Measurements from ENCODE around the gene GPR183. TPM values are rescaled to one million over a fixed set of nuclear protein-coding genes. Genes with fewer than 3 reads are reported as not detected.

Gene GPR183
- total RNA-seq, 3 donors from 2014 or later (not counting 1 experiment from before 2014, with no cell fraction given) = 20.0 to 47.0 (median 41.1) TPM

DNA sequence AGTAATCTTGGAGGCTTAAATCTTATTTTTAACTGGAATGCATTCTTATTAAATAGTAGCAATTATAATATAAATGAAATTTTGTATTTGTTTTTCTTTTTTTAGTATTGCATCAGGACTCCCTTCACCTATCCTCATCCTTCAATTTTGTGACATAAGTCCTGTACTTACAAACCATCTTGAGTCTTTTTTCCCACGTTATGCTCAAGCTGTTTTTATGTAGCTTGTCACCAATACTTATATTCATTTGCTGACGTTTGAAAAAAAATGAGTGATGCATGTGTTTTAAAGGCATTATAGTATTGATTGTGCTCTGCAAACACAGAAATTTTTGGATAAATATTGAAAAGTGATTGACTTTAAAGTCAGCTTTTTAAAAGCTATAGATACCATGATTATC lies 49.9 kb downstream of the GPR183 start:
- no peaks in the 10 kb centered on the region for H3K27me3 ChIP-seq (ENCODE audit: control insufficient read depth, insufficient read depth, low read length)
- peaks cover 46 to 60% of the 10 kb centered on the region in 2 donors for H3K4me1 Mint-ChIP-seq
- intact Hi-C loops (cut with micrococcal nuclease) = no loop called here
- WGBS (ENCODE audit: insufficient coverage) = no CpG with 5 or more reads among the region's 2 CpGs
- peaks cover 18% of the 10 kb centered on the region for H3K4me1 ChIP-seq (ENCODE audit: control insufficient read depth, insufficient read depth, low read length)
- H3K27ac ChIP-seq (ENCODE audit: low read length) = peak overlapping the region; percentile 78
- H3K9me3 Mint-ChIP-seq = no peaks in the 10 kb centered on the region
- peak overlapping the region; percentile 93 for H3K4me3 Mint-ChIP-seq
- ATAC-seq = no peak
- H3K4me3 ChIP-seq (ENCODE audit: low read length) = peak overlapping the region; percentile 78
- TF ChIP-seq, protein P1, sequence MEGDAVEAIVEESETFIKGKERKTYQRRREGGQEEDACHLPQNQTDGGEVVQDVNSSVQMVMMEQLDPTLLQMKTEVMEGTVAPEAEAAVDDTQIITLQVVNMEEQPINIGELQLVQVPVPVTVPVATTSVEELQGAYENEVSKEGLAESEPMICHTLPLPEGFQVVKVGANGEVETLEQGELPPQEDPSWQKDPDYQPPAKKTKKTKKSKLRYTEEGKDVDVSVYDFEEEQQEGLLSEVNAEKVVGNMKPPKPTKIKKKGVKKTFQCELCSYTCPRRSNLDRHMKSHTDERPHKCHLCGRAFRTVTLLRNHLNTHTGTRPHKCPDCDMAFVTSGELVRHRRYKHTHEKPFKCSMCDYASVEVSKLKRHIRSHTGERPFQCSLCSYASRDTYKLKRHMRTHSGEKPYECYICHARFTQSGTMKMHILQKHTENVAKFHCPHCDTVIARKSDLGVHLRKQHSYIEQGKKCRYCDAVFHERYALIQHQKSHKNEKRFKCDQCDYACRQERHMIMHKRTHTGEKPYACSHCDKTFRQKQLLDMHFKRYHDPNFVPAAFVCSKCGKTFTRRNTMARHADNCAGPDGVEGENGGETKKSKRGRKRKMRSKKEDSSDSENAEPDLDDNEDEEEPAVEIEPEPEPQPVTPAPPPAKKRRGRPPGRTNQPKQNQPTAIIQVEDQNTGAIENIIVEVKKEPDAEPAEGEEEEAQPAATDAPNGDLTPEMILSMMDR (IDR thresholded peaks at IDR 0.05) = no peak
- no peaks in the 10 kb centered on the region for H3K9me3 ChIP-seq (ENCODE audit: control insufficient read depth, insufficient read depth, low read length)
- H3K36me3 Mint-ChIP-seq = peaks cover 13% of the 10 kb centered on the region
- H3K27ac Mint-ChIP-seq = peak overlapping the region; percentile 87 to 97
- H3K27me3 Mint-ChIP-seq (ENCODE audit: low read depth in 2 of 2) = no peaks in the 10 kb centered on the region
- no peak for DNase-seq
- H3K36me3 ChIP-seq (ENCODE audit: control insufficient read depth, insufficient read depth, low read length) = peaks cover 27% of the 10 kb centered on the region

DNA sequence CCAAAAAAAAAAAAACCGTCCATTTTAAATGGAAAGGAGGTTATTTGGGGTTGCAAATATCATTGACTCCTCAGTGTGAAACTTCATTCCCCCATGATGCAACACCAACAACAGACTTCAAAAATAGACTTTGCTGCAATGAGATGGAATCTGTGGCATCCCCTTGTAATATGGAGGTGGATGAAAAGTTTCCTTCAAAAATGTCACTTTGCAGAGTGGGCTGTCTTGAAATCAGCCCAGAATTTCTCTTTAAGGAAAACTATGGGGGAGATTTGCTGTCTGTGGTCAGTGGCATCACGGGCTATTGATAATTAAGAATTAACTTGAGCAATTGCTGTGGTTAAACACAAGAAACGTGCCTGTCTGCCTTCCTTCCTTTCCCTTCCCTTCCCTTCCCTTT lies 50.5 kb downstream of the GPR183 start:
- peaks cover 52 to 66% of the 10 kb centered on the region in 2 donors for H3K4me1 Mint-ChIP-seq
- no peaks in the 10 kb centered on the region for H3K27me3 Mint-ChIP-seq (ENCODE audit: low read depth in 2 of 2)
- Histone ChIP-seq H3K27ac (ENCODE audit: low read length) (peak overlapping the region; percentile 78), H3K4me1 (ENCODE audit: control insufficient read depth, insufficient read depth, low read length) (peaks cover 18% of the 10 kb centered on the region), H3K9me3 (ENCODE audit: control insufficient read depth, insufficient read depth, low read length) (no peaks in the 10 kb centered on the region), H3K4me3 (ENCODE audit: low read length) (peak overlapping the region; percentile 78), H3K36me3 (ENCODE audit: control insufficient read depth, insufficient read depth, low read length) (peaks cover 26% of the 10 kb centered on the region), H3K27me3 (ENCODE audit: control insufficient read depth, insufficient read depth, low read length) (no peaks in the 10 kb centered on the region)
- H3K9me3 Mint-ChIP-seq = no peaks in the 10 kb centered on the region
- peak overlapping the region; percentile 87 to 97 for H3K27ac Mint-ChIP-seq
- TF ChIP-seq, protein P1 (IDR thresholded peaks at IDR 0.05) = no peak
- DNase-seq (peak in 1 of 2 donors; percentile 57), ATAC-seq (peak in 1 of 3 donors; percentile 44)
- peaks cover 13% of the 10 kb centered on the region for H3K36me3 Mint-ChIP-seq
- intact Hi-C loops (cut with micrococcal nuclease) = no loop called here
- WGBS (ENCODE audit: insufficient coverage) = 0% methylated on average over 1 of the region's 3 CpGs
- peak overlapping the region; percentile 81 for H3K4me3 Mint-ChIP-seq

DNA sequence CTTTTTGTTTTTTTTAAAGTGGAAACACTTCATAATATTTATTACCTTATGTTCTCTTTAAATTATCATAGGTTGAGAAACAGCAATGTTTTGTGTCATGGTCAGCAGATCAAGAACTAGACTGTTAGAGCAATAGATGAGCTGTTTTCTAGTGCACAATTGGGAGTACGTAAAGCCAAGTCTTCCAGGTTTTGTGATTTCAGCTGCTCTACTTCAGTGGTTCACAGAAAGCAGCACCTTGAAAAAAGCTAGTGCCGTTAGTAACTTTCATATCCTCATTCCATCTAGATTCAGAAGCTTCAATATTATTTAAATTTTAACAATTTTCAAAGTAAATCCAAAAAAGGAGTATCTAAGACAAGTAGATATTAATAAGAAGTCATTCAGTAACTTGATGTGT lies 50.9 kb downstream of the GPR183 start:
- Histone ChIP-seq H3K4me1 (ENCODE audit: control insufficient read depth, insufficient read depth, low read length) (peaks cover 18% of the 10 kb centered on the region), H3K4me3 (ENCODE audit: low read length) (peak overlapping the region; percentile 78), H3K27me3 (ENCODE audit: control insufficient read depth, insufficient read depth, low read length) (no peaks in the 10 kb centered on the region), H3K9me3 (ENCODE audit: control insufficient read depth, insufficient read depth, low read length) (no peaks in the 10 kb centered on the region), H3K36me3 (ENCODE audit: control insufficient read depth, insufficient read depth, low read length) (peaks cover 25% of the 10 kb centered on the region), H3K27ac (ENCODE audit: low read length) (peak overlapping the region; percentile 78)
- WGBS (ENCODE audit: insufficient coverage) = 2% methylated on average over 2 of the region's 2 CpGs
- ATAC-seq = no peak
- TF ChIP-seq, protein P1 (IDR thresholded peaks at IDR 0.05) = no peak
- Mint-ChIP-seq H3K4me1 (peaks cover 56 to 69% of the 10 kb centered on the region in 2 donors), H3K36me3 (peaks cover 13% of the 10 kb centered on the region), H3K4me3 (peak overlapping the region; percentile 81), H3K9me3 (no peaks in the 10 kb centered on the region), H3K27me3 (ENCODE audit: low read depth in 2 of 2) (no peaks in the 10 kb centered on the region), H3K27ac (peak overlapping the region; percentile 87 to 97)
- DNase-seq = no peak
- intact Hi-C loops (cut with micrococcal nuclease) = no loop called here

DNA sequence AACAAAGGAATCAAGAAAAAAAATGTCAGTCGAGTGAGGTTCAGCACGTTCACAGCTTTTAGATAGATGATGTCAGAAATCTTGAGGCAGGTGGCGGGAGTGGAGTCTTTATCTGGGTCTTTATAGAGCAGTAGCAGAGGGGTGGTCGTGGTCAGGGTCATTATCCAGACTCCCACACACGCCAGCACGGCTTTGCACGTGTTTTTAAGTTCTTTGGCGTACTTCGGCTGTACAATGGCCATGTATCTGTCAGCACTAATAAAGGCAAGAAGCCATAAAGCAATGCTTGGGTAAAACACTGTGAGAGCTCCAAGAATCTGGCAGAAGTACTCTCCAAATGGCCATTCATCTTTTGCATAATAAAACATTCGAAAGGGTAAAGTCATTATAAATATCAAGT lies 51.9 kb downstream of the GPR183 start:
- WGBS (ENCODE audit: insufficient coverage) = 72% methylated on average over 9 of the region's 10 CpGs
- peaks cover 17% of the 10 kb centered on the region for H3K4me1 ChIP-seq (ENCODE audit: control insufficient read depth, insufficient read depth, low read length)
- no peak overlapping the region for H3K27ac ChIP-seq (ENCODE audit: low read length)
- DNase-seq (no peak), ATAC-seq (no peak)
- intact Hi-C loops (cut with micrococcal nuclease) = no loop called here
- peaks cover 25% of the 10 kb centered on the region for H3K36me3 ChIP-seq (ENCODE audit: control insufficient read depth, insufficient read depth, low read length)
- no peak overlapping the region for H3K4me3 ChIP-seq (ENCODE audit: low read length)
- no peaks in the 10 kb centered on the region for H3K9me3 ChIP-seq (ENCODE audit: control insufficient read depth, insufficient read depth, low read length)
- Mint-ChIP-seq H3K9me3 (no peaks in the 10 kb centered on the region), H3K4me1 (peaks cover 60 to 70% of the 10 kb centered on the region in 2 donors), H3K27me3 (ENCODE audit: low read depth in 2 of 2) (no peaks in the 10 kb centered on the region), H3K36me3 (peaks cover 13% of the 10 kb centered on the region), H3K27ac (peak overlapping the region; percentile 87 to 97), H3K4me3 (peak overlapping the region; percentile 81)
- TF ChIP-seq, protein P1 (IDR thresholded peaks at IDR 0.05) = no peak
- no peaks in the 10 kb centered on the region for H3K27me3 ChIP-seq (ENCODE audit: control insufficient read depth, insufficient read depth, low read length)

All from natural killer cell (primary cell).